Breast epithelium (tissue), 3 donors: ENCODE results near the gene IRX4.

Experiments
- CTCF ChIP-seq, 3 donors: fragments of 450-650 bp; IDR thresholded peaks; one replicate each; pipeline ENCODE4 v1.5.1; 2016 to 2017; ENCODE audit warnings: antibody characterized with exemption in 3 of 3, mild to moderate bottlenecking in 3 of 3, moderate library complexity in 3 of 3
- POLR2A ChIP-seq: fragments of 450-650 bp; IDR thresholded peaks from one replicate; pipeline ENCODE4 v1.6.1; 2016; ENCODE audit warnings: antibody characterized with exemption, mild to moderate bottlenecking, moderate library complexity

GRCh38 chr5:1836176-1836890 lies 46.4 kb downstream of the IRX4 start:
- TF ChIP-seq POLR2A (no peak), CTCF (IDR thresholded peaks at IDR 0.05) (no peak)
